Astrocyte (in vitro differentiated cells and primary cell): ENCODE measurements around the gene HSPBP1. TPM values are rescaled to one million over a fixed set of nuclear protein-coding genes. Genes with fewer than 3 reads are reported as not detected.

Experiments
- microRNA-seq: library from miRNA; unstranded; fragments of <30 nt; microRNA quantifications from one replicate; pipeline ENCODE4 v1.2.0, GENCODE V29; 2020
- total RNA-seq: library from RNA; stranded (reverse); gene quantifications from 2 replicates; pipeline ENCODE4 v1.2.1, GENCODE V29; 2021

HSPBP1 gene
- total RNA-seq, 1 donor from 2014 or later = 34.8 TPM

Small RNA genes within 50 kb of the gene (microRNA-seq; reads per million reads assigned to microRNA genes)
- 2.7 reads per million, percentile 3 among the genes with 10 or more reads in this experiment for gene MIR6802
- 6.0 reads per million, percentile 24 among the genes with 10 or more reads in this experiment for gene MIR6803
- gene MIR6804 = 7.1 reads per million, percentile 29 among the genes with 10 or more reads in this experiment

Other genes with a start within 250 kb of the HSPBP1 start
- 0.36 and 0.48 TPM in 2 replicates for gene GP6, start 241.8 kb downstream of the HSPBP1 start, total RNA-seq
- 18.8 and 22.6 TPM in 2 replicates for gene RDH13, start 217.0 kb downstream of the HSPBP1 start, total RNA-seq
- 7.6 and 9.2 TPM in 2 replicates for gene EPS8L1, start 204.2 kb downstream of the HSPBP1 start, total RNA-seq
- 79.7 and 86.2 TPM in 2 replicates for gene PPP1R12C, start 162.5 kb downstream of the HSPBP1 start, total RNA-seq
- gene TNNT1, start 130.9 kb downstream of the HSPBP1 start, total RNA-seq = 7.1 and 8.3 TPM in 2 replicates
- not detected in 2 replicates for gene TNNI3, start 122.4 kb downstream of the HSPBP1 start, total RNA-seq
- gene DNAAF3, start 113.5 kb downstream of the HSPBP1 start, total RNA-seq = 1.3 and 1.8 TPM in 2 replicates
- gene SYT5, start 99.8 kb downstream of the HSPBP1 start, total RNA-seq = 1.1 and 1.9 TPM in 2 replicates
- 0.99 and 1.0 TPM in 2 replicates for gene PTPRH, start 70.6 kb downstream of the HSPBP1 start, total RNA-seq
- 2.7 and 3.9 TPM in 2 replicates for gene TMEM86B, start 51.3 kb downstream of the HSPBP1 start, total RNA-seq
- gene PPP6R1, start 21.1 kb downstream of the HSPBP1 start, total RNA-seq = 73.8 and 75.2 TPM in 2 replicates
- 17.6 and 18.8 TPM in 2 replicates for gene BRSK1, start 3.9 kb upstream of the HSPBP1 start, total RNA-seq
- gene TMEM150B, start 45.2 kb upstream of the HSPBP1 start, total RNA-seq = not detected in 2 replicates
- gene KMT5C, start 59.8 kb upstream of the HSPBP1 start, total RNA-seq = 14.6 and 16.0 TPM in 2 replicates
- 0.50 TPM in 2 replicates for gene COX6B2, start 74.6 kb upstream of the HSPBP1 start, total RNA-seq
- 0.10 and 0.20 TPM in 2 replicates for gene GARIN5B, start 83.2 kb upstream of the HSPBP1 start, total RNA-seq
- gene IL11, start 90.4 kb upstream of the HSPBP1 start, total RNA-seq = 183 and 202 TPM in 2 replicates
- 2.5 TPM in 2 replicates for gene TMEM190, start 96.7 kb upstream of the HSPBP1 start, total RNA-seq
- 1.4 and 2.1 TPM in 2 replicates for gene TMEM238, start 104.2 kb upstream of the HSPBP1 start, total RNA-seq
- gene RPL28, start 105.8 kb upstream of the HSPBP1 start, total RNA-seq = 2,006 and 2,072 TPM in 2 replicates
- 107 and 116 TPM in 2 replicates for gene UBE2S, start 127.7 kb upstream of the HSPBP1 start, total RNA-seq
- 0.09 TPM in 1 of 2 replicates, not detected in the other for gene SHISA7, start 163.2 kb upstream of the HSPBP1 start, total RNA-seq
- 58.8 and 61.6 TPM in 2 replicates for gene ISOC2, start 181.5 kb upstream of the HSPBP1 start, total RNA-seq
- not detected in 2 replicates for gene C19orf85, start 184.6 kb upstream of the HSPBP1 start, total RNA-seq
- gene ZNF628, start 196.5 kb upstream of the HSPBP1 start, total RNA-seq = 9.9 and 11.9 TPM in 2 replicates
- gene NAT14, start 205.1 kb upstream of the HSPBP1 start, total RNA-seq = 68.7 and 71.2 TPM in 2 replicates
- 46.8 and 66.1 TPM in 2 replicates for gene SSC5D, start 208.3 kb upstream of the HSPBP1 start, total RNA-seq